Measurements from ENCODE around the gene SLC1A7. TPM values are rescaled to one million over a fixed set of nuclear protein-coding genes. Genes with fewer than 3 reads are reported as not detected.

SLC1A7 gene
- total and polyA plus RNA-seq, 2 experiments from 2014 or later, result not detected

- DNase-seq (ENCODE audit: low read depth in 1 of 2, low spot score in 1 of 2), result peak in 1 of 2 donors; percentile 63
- no peaks in the 10 kb centered on the region for H3K27me3 ChIP-seq
- no peak overlapping the region for H3K4me3 ChIP-seq
- H3K9me3 ChIP-seq (ENCODE audit: low read depth), result no peaks in the 10 kb centered on the region
- no peaks in the 10 kb centered on the region for H3K36me3 ChIP-seq
- no peak for TF ChIP-seq CTCF (IDR thresholded peaks at IDR 0.05; ENCODE audit: low read depth, low read length)
- H3K27ac ChIP-seq, result no peak overlapping the region
- no peaks in the 10 kb centered on the region for H3K4me1 ChIP-seq (ENCODE audit: low read depth)
These were observed 50.4 kb downstream of the SLC1A7 start for GRCh38 chr1:53091841-53092645.

GRCh38 chr1:53090227-53091147, 52.0 kb downstream of the SLC1A7 start:
- Histone ChIP-seq H3K9me3 (ENCODE audit: low read depth) (no peaks in the 10 kb centered on the region), H3K27me3 (no peaks in the 10 kb centered on the region), H3K36me3 (no peaks in the 10 kb centered on the region), H3K4me3 (no peak overlapping the region), H3K4me1 (ENCODE audit: low read depth) (no peaks in the 10 kb centered on the region), H3K27ac (no peak overlapping the region)
- no peak for DNase-seq (ENCODE audit: low read depth in 1 of 2, low spot score in 1 of 2)
- no peak for TF ChIP-seq CTCF (IDR thresholded peaks at IDR 0.05; ENCODE audit: low read depth, low read length)

- Histone ChIP-seq H3K36me3 (no peaks in the 10 kb centered on the region), H3K27me3 (no peaks in the 10 kb centered on the region), H3K9me3 (ENCODE audit: low read depth) (no peaks in the 10 kb centered on the region), H3K27ac (no peak overlapping the region), H3K4me1 (ENCODE audit: low read depth) (no peaks in the 10 kb centered on the region), H3K4me3 (no peak overlapping the region)
- TF ChIP-seq CTCF (IDR thresholded peaks at IDR 0.05; ENCODE audit: low read depth, low read length), result no peak
- DNase-seq (ENCODE audit: low read depth in 1 of 2, low spot score in 1 of 2), result peak in 1 of 2 donors; percentile 46
These were observed 52.8 kb downstream of the SLC1A7 start for GRCh38 chr1:53089478-53090226.

GRCh38 chr1:53088616-53089300, 53.7 kb downstream of the SLC1A7 start:
- no peaks in the 10 kb centered on the region for H3K27me3 ChIP-seq
- H3K4me3 ChIP-seq, result no peak overlapping the region
- H3K9me3 ChIP-seq (ENCODE audit: low read depth), result no peaks in the 10 kb centered on the region
- no peak for TF ChIP-seq CTCF (IDR thresholded peaks at IDR 0.05; ENCODE audit: low read depth, low read length)
- H3K4me1 ChIP-seq (ENCODE audit: low read depth), result peaks cover 3% of the 10 kb centered on the region
- no peak overlapping the region for H3K27ac ChIP-seq
- H3K36me3 ChIP-seq, result no peaks in the 10 kb centered on the region
- DNase-seq (ENCODE audit: low read depth in 1 of 2, low spot score in 1 of 2), result no peak

All from cardiac muscle cell (in vitro differentiated cells and primary cell).